Cardiac septum (tissue), 1 donor: ENCODE measurements around the gene SUPT20H. TPM values are rescaled to one million over a fixed set of nuclear protein-coding genes. Genes with fewer than 3 reads are reported as not detected.
"Not testable (repeated sequence)": the region's sequence is repeated elsewhere in the genome, so short reads cannot be mapped to it uniquely, and the experiment has no call there.

Experiments
- DNase-seq: peaks from one replicate; pipeline ENCODE4 v3.0.0-alpha.2; 2020; ENCODE audit warnings: low spot score
- intact Hi-C: fragments of 100-400 bp; cut with DNase I; formaldehyde crosslinking; loops from one replicate; pipeline ENCODE4 v1.14.0; 2022
- total RNA-seq: library from RNA; stranded (reverse); fragmentation: NEBNext Ultra II Directional; extraction: Animal tissue kit (Norgen Biotek cat#: 25700); gene quantifications from one replicate; pipeline ENCODE4 v1.2.1, GENCODE V29; 2021
- donor health status: DM: no; HTN: no; CAD: no.

SUPT20H gene
- total RNA-seq, 1 donor from 2014 or later = 28.3 TPM

DNA sequence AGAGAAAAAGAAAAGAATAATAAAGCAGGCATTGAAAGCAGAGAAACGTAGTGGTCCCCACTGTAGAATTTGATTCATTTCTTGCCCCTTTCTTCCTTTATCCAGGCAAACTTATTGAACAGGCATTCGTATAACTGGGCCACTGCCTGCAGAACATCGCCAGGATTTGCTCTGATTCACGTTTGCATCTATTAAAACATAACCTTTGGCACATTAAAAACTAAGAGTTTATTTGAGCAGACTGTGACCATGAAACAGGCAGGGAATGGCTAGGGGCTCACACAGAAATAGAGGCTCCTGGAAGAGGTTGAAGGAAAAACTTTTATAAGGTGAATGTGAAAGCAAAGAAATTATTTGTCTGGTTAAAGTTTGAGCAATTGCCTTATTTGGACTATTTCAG is 12.5 kb upstream of the SUPT20H start:
- intact Hi-C loops = loop anchor here (5.0 kb wide), 1 partner anchor 530 kb away; no protein-coding TSS in a partner anchor
- no peak for DNase-seq

DNA sequence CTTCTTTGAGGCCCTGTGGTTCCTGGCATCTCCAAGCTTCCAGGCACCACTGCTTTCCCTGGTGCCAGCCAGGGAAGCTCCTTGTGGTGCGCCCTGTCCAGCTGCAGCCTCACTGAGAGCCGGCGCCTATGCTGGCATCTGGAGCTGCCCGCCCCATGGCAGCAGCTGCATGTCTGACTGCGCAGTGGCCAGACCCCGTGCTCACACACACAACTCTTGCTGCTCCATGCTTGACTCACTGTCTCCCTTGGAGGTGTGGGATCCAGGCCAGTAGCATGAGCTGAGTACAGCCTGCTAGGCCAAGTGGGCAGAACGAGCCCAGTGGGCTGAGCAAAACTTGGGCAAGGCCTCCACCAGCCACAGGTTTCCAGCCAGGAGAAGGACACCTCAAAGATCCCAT is 11.5 kb upstream of the SUPT20H start:
- intact Hi-C loops = loop anchor here (5.0 kb wide), 1 partner anchor 531 kb away; no protein-coding TSS in a partner anchor
- no peak for DNase-seq

DNA sequence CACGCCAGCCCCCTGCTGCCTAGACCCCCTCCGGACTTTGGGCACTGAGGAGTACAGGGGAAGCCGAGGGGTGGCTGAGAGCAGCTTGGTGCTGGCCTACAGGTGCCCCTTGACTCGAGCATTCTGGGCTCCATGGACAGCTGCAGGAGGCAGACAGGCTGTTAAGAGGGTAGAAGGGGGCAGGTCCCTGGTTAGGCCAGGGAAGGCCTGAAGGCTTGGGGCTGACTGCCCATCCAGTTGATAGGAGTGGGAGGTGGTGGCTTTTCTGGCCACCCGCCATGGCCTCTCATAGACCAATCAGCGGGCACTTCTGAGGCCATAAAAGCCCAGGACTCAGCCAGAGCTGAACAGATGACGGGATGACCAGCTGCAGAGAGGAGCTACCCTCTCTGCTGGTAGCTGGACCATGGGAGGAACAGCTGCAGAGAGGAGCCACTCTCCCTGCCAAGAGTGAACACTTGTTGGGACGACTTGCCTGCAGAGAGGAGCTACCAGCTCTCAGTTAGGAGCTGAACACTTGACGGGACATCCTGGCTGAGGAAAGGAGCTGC is 10.7 kb upstream of the SUPT20H start:
- no peak for DNase-seq
- intact Hi-C loops = loop anchor here (5.0 kb wide), 1 partner anchor 532 kb away; no protein-coding TSS in a partner anchor

- DNase-seq = no peak
- intact Hi-C loops = loop anchor here (5.0 kb wide), 1 partner anchor 533 kb away; no protein-coding TSS in a partner anchor
These were observed 10.2 kb upstream of the SUPT20H start for GRCh38 chr13:37069597-37070103.

GRCh38 chr13:37068962-37069361 is 9.5 kb upstream of the SUPT20H start:
- intact Hi-C loops = no loop called here
- no peak for DNase-seq

DNA sequence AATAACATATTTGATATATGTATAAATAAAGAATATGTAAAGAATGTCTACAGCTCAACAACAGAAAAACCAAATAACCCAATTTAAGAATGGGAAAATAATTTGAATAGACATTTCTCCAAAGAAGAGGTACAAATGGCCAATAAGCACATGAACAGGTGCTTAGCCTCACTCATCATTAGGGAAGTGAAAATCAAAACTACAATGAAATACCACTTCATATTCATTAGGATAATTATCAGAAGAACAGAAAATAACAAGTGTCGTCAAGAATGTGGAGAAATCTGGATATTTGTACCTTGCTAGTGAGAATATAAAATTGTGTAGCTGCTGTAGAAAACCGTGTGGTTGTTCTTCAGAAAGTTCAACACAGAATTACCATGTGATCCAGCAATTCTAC is 8.4 kb upstream of the SUPT20H start:
- intact Hi-C loops = no loop called here
- DNase-seq = no peak

DNA sequence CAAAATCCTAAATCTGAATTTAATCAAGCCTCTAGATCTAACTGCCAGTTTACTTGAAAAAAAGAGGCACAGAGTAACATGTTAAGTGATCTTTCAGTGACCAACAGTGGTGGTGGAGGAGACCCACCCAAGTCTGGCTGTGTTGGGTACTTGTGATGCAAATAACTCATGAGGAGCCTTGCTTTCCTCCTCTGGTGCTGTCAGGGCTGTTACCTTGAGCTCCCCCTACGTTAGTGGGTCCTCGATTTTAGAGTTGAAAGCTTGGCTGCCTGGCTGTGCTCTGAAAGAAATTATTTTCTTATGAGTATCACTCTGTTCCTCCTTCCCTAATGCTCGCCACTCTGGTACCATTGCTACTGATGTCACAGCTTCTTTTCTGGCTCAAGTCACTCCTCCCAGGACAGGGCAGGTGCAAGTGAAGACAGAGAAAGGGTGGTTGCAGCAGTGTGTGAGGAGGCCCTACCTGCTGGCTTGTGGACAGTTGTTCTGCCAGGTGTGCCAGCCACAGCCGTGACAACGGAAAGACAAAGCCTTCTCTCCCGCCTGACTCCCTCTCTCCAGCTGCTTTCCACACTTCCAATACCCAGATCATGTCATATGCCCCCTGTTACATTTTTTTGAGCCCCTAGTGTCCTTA is 6.5 kb upstream of the SUPT20H start:
- intact Hi-C loops = no loop called here
- no peak for DNase-seq

DNA sequence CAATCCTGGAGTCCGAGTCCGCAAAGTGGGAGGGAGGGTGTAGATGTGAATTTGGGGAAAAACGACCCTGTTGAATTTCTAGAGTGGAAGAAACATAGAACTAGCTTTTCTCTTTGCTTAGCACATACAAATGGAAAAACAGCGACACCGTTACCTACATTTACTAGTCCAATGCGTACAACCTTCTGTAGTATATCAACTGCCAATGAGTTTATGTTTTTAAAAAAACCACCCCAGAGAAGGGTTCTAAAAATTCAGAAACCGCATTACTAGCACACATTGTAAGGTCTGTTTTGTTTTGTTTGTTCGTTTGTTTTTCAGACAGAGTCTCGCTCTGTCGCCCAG is 332 bp upstream of the SUPT20H start:
- DNase-seq = no peak
- intact Hi-C loops = no loop called here

DNA sequence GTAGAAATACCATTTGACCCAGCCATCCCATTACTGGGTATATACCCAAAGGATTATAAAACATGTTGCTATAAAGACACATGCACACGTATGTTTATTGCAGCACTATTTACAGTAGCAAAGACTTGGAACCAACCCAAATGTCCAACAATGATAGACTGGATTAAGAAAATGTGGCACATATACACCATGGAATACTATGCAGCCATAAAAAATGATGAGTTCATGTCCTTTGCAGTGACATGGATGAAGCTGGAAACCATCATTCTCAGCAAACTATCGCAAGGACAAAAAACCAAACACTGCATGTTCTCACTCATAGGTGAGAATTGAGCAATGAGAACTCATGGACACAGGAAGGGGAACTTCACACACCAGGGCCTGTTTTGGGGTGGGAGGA is 3.3 kb downstream of the SUPT20H start:
- DNase-seq, intact Hi-C loops: not testable (repeated sequence)

- intact Hi-C loops, DNase-seq: not testable (repeated sequence)
These were observed 6.4 kb downstream of the SUPT20H start for GRCh38 chr13:37053111-37053510.

- DNase-seq = no peak
- intact Hi-C loops = no loop called here
These were observed 9.7 kb downstream of the SUPT20H start for GRCh38 chr13:37049810-37050209.

DNA sequence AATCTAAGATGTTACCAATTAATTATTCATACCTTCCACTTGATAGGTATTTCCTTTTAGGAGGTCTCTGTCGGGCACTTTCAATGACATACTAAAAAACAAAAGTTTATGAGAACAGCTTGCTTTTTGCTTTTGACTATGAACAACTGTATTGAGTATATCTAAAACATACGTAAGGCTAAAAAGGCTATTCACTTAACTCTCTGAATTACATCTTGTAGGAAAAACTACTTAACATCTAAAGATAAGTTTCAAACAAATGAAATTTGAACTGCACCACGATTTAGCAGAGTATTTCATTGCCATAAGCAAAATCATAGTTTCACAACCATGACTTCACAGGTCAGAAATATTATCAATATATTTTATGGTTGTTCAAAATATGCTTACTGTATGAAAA is 11.6 kb downstream of the SUPT20H start:
- intact Hi-C loops = no loop called here

GRCh38 chr13:37047032-37047431 is 12.5 kb downstream of the SUPT20H start:
- intact Hi-C loops = no loop called here
- DNase-seq = no peak

More for the DNA sequence above, 11.6 kb downstream of the SUPT20H start:
- DNase-seq = no peak

DNA sequence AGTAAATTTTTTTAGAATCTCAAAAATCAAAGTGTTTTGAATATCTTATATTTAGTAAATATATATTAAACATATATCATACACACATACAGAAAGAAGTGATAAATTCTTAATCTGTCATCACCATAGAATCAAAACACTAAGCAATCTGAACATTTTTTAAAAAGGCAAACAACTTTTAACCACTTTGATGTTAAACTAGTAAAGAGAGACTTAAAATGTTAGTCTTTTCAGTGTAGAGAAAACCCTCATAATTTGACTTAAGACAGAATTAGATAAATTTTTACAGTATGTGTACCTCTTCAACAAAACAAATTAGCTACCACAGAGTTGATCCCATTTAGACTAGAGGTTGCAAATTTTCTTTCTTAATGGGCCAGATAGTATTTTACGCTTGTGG is 13.4 kb downstream of the SUPT20H start:
- intact Hi-C loops = no loop called here
- no peak for DNase-seq

DNA sequence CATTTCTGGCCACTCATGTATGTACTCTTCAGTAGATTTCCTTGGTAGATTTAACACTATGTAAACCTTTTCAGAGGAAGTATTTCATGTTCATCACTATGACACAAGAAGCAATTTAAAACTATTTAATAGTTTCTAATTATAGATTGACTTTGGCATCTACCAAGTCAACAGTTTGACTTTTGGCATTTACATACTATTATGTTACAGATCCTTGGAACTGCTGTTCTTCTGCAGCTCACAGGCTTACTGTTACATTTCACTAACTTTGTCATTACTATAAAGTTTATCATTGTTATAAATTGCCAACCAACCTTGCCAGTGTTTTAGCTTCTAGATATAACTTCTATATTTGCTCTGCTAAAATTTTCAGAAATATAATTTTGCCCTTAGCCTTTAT is 18.7 kb downstream of the SUPT20H start:
- intact Hi-C loops = no loop called here

GRCh38 chr13:37039896-37040295 is 19.6 kb downstream of the SUPT20H start:
- no peak for DNase-seq
- intact Hi-C loops = no loop called here

More for the DNA sequence above, 18.7 kb downstream of the SUPT20H start:
- DNase-seq = no peak

GRCh38 chr13:37037241-37037640 is 22.2 kb downstream of the SUPT20H start:
- intact Hi-C loops = no loop called here
- DNase-seq = no peak

DNA sequence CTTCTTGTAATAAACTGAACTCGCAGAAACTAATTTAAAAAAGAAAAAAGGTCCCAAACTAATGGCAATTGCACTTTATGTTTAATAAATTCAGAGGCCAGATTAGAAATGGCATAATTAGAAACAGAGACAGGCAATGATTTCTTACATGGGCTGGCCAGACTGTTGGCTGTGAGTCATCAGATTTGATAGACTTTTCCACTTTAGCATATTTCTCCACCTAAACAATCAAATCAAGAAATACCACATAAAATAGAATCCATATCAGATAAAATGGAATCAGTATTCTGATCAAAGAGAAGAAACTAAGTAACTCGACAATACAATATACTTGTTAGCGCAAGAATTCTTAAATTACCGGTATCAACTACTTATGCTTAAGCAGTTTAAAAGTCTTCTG is 29.9 kb downstream of the SUPT20H start:
- intact Hi-C loops = no loop called here
- DNase-seq = no peak

DNA sequence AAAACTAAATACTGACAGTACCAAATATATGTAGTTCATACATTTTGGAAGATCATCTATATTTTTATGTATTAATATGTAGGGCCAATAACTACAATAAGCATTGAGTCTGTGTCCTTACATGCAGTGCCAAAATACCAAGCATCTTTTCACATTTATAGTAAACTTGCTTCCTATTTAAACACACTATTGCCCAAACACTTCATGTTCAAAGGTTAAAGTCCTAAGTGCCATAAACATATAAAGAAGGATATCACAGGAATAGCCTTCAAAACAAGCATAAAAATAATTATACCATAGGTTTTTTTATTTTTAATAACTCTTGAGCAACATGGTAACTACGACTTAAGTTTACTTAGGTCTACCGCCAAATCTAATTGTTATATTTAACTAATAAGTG is 31.8 kb downstream of the SUPT20H start:
- intact Hi-C loops = no loop called here
- DNase-seq = no peak

DNA sequence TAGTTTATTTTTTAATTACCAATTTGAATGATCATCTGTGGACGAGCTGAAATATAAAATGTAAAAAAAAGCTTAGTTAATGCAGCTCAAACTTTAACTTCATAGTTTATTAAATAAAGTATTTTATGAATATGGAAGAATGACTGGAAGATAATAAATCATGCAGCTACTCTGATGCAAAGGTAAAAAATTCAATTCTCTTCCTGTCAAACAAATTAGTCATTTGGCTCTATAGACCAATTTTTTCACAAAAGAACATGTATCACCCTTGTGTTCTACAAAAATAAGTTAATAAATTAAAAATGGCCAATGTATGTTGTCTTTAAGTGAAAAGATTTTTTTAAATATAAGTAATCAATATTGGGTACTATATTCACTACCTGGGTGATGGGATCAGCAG is 32.7 kb downstream of the SUPT20H start:
- no peak for DNase-seq
- intact Hi-C loops = no loop called here

GRCh38 chr13:37023871-37024270 is 35.6 kb downstream of the SUPT20H start:
- DNase-seq = no peak
- intact Hi-C loops = no loop called here
